Erythroblast (primary cell): ENCODE measurements around the gene EGFLAM.

ENCODE experiments used
- GATA1 ChIP-seq: IDR thresholded peaks from 2 replicates; pipeline ENCODE4 v1.6.1; 2011; ENCODE audit warnings: low read depth, mild to moderate bottlenecking, control low read depth, low read length, moderate library complexity
- POLR2A ChIP-seq: IDR thresholded peaks from 2 replicates; pipeline ENCODE4 v1.6.1; 2011; ENCODE audit warnings: mild to moderate bottlenecking, low read length

DNA sequence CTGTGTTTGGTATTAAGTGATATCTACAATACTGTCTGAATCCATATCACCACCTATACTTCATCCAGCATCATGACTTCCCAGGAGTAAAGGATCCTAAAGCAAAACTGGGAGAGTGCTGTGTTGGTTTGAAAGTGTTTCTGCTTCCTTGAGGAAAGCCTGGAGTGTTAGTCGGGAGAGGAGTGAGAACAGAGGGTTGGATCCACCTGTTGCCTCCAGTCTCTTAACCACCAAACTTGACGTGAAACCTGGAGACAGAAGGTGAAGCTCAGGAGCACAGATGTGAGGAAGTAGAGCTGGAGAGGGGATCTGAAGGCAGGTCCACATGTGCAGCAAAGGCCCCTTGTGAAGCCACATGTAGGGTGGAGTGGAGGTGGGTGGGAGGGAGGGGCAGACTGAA lies 88.2 kb downstream of the EGFLAM start:
- TF ChIP-seq POLR2A: no peak
- TF ChIP-seq GATA1: no peak
